Large intestine (tissue), 3 donors: Measurements from ENCODE around the gene MTA1. TPM values are rescaled to one million over a fixed set of nuclear protein-coding genes. Genes with fewer than 3 reads are reported as not detected.
A peak's percentile ranks its signal among the peaks of the same experiment; 100 is the strongest.

Source experiments
- DNase-seq, 2 donors: peaks; one replicate each; pipeline versions ENCODE4 v3.0.0 to v3.0.0-alpha.2; 2013
- H3K27ac ChIP-seq: one replicate; pipeline ENCODE4 v1.5.1; 2013; ENCODE audit warnings: low read length
- H3K27me3 ChIP-seq: 2 replicates; pipeline ENCODE4 v1.6.1; 2013; ENCODE audit warnings: low read length; ENCODE audit not compliant: control insufficient read depth, insufficient read depth
- H3K36me3 ChIP-seq: 2 replicates; pipeline ENCODE4 v1.6.1; 2013; ENCODE audit warnings: low read length; ENCODE audit not compliant: control insufficient read depth, insufficient read depth
- H3K4me1 ChIP-seq: one replicate; pipeline ENCODE4 v1.6.1; 2013; ENCODE audit warnings: low read length; ENCODE audit not compliant: control insufficient read depth, insufficient read depth
- H3K4me3 ChIP-seq: one replicate; pipeline ENCODE4 v1.5.1; 2013; ENCODE audit warnings: low read length
- H3K9me3 ChIP-seq: one replicate; pipeline ENCODE4 v1.6.1; 2013; ENCODE audit warnings: mild to moderate bottlenecking, low read depth, low read length, moderate library complexity; ENCODE audit not compliant: control insufficient read depth
- WGBS: methylation state at CpG from one replicate; pipeline ENCODE4 v1.1.5; 2013; ENCODE audit warnings: low lambda C conversion rate; ENCODE audit not compliant: insufficient coverage; 5-methylcytosine and 5-hydroxymethylcytosine counted together
- polyA plus RNA-seq: library from polyadenylated mRNA; unstranded; fragments of 120-200 nt; gene quantifications from one replicate; pipeline ENCODE4 v1.2.1, GENCODE V29; 2013

Gene MTA1
- polyA plus RNA-seq, 1 donor, result 109 TPM

GRCh38 chr14:105410642-105411016 lies 9.0 kb upstream of the MTA1 start:
- H3K27me3 ChIP-seq, result peaks cover 34% of the 10 kb centered on the region
- H3K27ac ChIP-seq, result no peak overlapping the region
- H3K9me3 ChIP-seq, result no peaks in the 10 kb centered on the region
- DNase-seq, result no peak
- no peak overlapping the region for H3K4me3 ChIP-seq
- WGBS, result no CpG with 5 or more reads among the region's 5 CpGs
- H3K4me1 ChIP-seq, result peaks cover 7% of the 10 kb centered on the region
- no peaks in the 10 kb centered on the region for H3K36me3 ChIP-seq

GRCh38 chr14:105411017-105411941 lies 8.3 kb upstream of the MTA1 start:
- H3K27ac ChIP-seq, result no peak overlapping the region
- DNase-seq, result peak in 1 of 2 donors; percentile 53
- peaks cover 34% of the 10 kb centered on the region for H3K27me3 ChIP-seq
- no CpG with 5 or more reads among the region's 86 CpGs for WGBS
- H3K36me3 ChIP-seq, result no peaks in the 10 kb centered on the region
- H3K4me3 ChIP-seq, result no peak overlapping the region
- peaks cover 7% of the 10 kb centered on the region for H3K4me1 ChIP-seq
- H3K9me3 ChIP-seq, result no peaks in the 10 kb centered on the region

- no CpG with 5 or more reads among the region's 17 CpGs for WGBS
- no peak for DNase-seq
- H3K36me3 ChIP-seq, result no peaks in the 10 kb centered on the region
- peaks cover 7% of the 10 kb centered on the region for H3K4me1 ChIP-seq
- H3K27me3 ChIP-seq, result peaks cover 34% of the 10 kb centered on the region
- H3K27ac ChIP-seq, result no peak overlapping the region
- H3K9me3 ChIP-seq, result no peaks in the 10 kb centered on the region
- no peak overlapping the region for H3K4me3 ChIP-seq
Observed at GRCh38 chr14:105411985-105412770, 7.4 kb upstream of the MTA1 start.

- Histone ChIP-seq H3K9me3 (no peaks in the 10 kb centered on the region), H3K27me3 (peaks cover 34% of the 10 kb centered on the region), H3K36me3 (no peaks in the 10 kb centered on the region), H3K27ac (no peak overlapping the region), H3K4me3 (no peak overlapping the region), H3K4me1 (peaks cover 12% of the 10 kb centered on the region)
- no CpG with 5 or more reads among the region's 8 CpGs for WGBS
- DNase-seq, result no peak
Observed at GRCh38 chr14:105412771-105413543, 6.7 kb upstream of the MTA1 start.

DNA sequence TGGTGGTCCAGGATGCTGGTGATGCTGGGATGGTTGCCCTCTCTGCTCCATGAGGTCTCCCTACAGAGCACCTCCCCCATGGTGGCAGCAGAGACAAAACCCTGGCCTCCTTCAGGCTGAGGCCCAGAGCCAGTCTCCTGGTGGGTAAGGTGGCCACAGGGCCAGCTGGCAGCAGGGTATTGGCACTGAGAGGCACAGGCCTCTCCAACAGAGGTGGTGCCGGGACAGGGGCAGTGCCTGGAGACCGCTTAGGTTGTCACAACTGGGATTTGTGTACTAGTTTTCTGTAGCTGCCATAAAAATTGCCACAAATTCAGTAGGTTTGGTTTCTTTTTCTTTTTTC lies 6.1 kb upstream of the MTA1 start:
- Histone ChIP-seq H3K36me3 (no peaks in the 10 kb centered on the region), H3K4me3 (no peak overlapping the region), H3K4me1 (peaks cover 17% of the 10 kb centered on the region), H3K9me3 (no peaks in the 10 kb centered on the region), H3K27me3 (peaks cover 34% of the 10 kb centered on the region), H3K27ac (no peak overlapping the region)
- no CpG with 5 or more reads among the region's 2 CpGs for WGBS
- DNase-seq, result no peak

DNA sequence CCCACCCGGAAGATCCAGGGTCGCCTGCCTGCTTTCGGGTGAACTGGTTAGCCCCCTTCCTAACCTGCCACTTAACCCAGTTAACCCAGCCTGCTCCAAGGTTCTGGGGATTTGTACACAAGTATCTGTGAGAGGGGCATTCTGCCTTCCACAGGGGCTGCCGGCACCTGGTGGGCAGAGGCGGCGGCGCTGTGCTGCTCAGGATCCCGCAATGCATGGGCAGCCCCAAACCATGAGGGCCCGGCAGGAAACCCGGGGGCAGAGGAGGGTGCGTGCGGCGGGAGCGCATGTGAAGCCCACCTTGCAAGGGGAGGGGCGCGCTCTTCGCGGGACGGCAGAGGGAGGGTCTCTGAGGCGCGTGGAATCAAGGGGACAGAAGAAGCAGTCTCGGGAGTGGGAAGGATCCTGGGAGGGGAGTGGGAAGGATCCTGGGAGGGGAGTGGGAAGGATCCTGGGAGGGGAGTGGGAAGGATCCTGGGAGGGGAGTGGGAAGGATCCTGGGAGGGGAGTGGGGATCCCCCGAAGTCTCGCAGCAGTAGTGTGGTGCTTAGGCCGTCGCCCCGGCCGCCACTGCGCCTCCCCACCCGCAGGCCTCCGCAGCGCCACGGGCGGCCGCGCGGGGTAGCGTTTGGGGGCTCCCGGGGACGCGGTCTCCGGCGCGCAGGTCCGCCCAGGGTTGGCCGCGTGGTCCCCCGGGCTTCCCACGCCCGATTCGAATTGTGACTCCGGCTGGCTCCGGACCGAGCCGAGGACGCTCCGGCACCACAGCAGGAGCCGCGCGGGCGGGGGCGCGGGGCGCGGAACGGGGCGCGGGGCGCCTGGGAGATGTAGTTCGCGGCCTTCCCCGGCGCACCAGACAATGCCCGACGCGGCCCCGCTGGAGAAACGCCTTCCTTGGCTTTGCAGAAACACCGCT lies 4.9 kb upstream of the MTA1 start:
- Histone ChIP-seq H3K4me1 (peaks cover 27% of the 10 kb centered on the region), H3K4me3 (peak overlapping the region; percentile 31), H3K36me3 (no peaks in the 10 kb centered on the region), H3K9me3 (no peaks in the 10 kb centered on the region), H3K27me3 (peaks cover 34% of the 10 kb centered on the region), H3K27ac (no peak overlapping the region)
- WGBS, result no CpG with 5 or more reads among the region's 79 CpGs
- peak; percentile 57 to 76 for DNase-seq

DNA sequence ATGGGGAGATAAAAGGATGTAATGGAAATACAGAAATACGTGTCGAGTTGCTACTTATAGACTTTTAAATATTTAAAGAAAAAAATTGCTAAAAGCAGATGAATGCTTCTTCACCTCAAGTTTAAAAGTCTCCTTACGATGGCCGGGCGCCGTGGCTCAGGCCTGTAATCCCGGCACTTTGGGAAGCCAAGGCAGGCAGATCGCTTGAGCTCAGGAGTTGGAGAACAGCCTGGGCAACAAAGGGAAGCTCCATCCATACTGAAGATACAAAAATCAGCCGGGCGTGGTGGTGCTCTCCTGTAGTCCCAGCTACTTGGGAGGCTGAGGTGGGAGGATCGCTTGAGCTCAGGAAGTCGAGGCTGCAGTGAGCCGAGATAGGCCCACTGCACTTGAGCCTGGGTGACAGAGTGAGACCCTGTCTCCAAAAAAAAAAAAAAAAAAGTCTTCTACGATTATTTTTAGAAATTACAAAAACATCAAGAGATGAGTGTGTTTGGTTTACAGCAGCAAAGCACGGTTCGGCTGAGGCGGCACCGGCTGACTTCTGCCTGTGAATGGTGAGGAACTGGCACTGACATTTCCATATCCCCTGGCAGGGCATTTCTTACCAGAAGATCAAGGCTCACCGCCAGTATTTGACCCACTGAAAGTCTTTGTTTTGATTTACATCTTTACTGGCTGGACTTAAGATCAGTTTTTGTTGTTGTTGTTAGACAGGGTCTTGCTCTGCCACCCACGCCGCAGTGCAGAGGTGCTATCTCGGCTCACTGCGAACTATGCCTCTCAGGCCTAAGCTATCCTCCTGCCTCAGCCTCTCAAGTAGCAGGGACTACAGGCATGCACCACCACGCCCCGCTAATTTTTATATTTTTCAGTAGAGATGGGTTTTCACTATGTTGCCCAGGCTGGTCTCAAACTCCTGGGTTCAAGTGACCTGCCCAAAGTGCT lies 3.9 kb upstream of the MTA1 start:
- Histone ChIP-seq H3K9me3 (no peaks in the 10 kb centered on the region), H3K27ac (no peak overlapping the region), H3K4me1 (peaks cover 27% of the 10 kb centered on the region), H3K4me3 (no peak overlapping the region), H3K36me3 (no peaks in the 10 kb centered on the region), H3K27me3 (peaks cover 28% of the 10 kb centered on the region)
- WGBS, result no CpG with 5 or more reads among the region's 25 CpGs
- DNase-seq, result no peak

DNA sequence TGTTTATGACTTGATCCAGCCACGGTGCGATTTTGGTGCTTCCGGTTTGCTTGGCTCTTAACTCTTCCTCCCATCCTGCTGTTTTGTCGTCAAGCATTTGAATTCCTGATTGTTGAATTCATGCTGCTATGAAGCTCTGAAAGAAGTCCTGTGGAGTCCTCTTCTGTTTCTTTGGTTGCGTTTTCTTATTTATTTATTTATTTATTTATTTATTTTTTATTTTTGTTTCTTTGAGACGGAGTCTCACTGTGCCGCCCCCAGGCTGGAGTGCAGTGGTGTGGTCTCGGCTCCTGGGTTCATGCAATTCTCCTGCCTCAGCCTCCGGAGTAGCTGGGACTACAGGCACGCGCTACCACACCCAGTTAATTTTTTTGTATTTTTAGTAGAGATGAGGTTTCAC lies 3.0 kb upstream of the MTA1 start:
- no peak for DNase-seq
- H3K27ac ChIP-seq, result no peak overlapping the region
- H3K4me1 ChIP-seq, result peaks cover 28% of the 10 kb centered on the region
- no peaks in the 10 kb centered on the region for H3K36me3 ChIP-seq
- H3K4me3 ChIP-seq, result no peak overlapping the region
- peaks cover 21% of the 10 kb centered on the region for H3K27me3 ChIP-seq
- 93% methylated on average over 5 of the region's 11 CpGs for WGBS
- no peaks in the 10 kb centered on the region for H3K9me3 ChIP-seq

DNA sequence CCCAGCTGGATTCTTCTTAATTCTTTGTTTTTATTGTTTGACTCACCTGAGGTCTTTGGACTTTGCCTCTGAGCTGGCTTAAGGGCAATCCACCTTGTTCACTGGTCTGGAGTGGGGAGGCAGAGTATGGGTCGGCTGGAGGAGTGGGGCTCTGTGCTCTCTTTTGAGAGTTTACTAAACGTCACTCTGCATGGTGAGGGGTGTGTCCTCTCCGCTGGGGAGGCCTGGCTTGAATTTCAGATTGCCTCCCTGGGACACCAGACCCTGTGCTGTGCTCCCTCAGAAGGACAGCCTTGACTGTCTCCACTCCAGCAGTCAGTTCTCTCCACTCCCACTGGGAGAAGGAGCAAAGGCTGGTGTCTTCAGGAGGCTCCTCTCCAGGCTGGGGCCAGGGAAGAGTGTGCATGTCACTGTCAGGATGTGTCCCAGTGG lies 1.9 kb upstream of the MTA1 start:
- WGBS, result no CpG with 5 or more reads among the region's 3 CpGs
- H3K4me3 ChIP-seq, result no peak overlapping the region
- peak; percentile 50 to 75 for DNase-seq
- H3K36me3 ChIP-seq, result peaks cover 2% of the 10 kb centered on the region
- peaks cover 26% of the 10 kb centered on the region for H3K4me1 ChIP-seq
- peak overlapping the region; percentile 44 for H3K27ac ChIP-seq
- H3K9me3 ChIP-seq, result no peaks in the 10 kb centered on the region
- peaks cover 13% of the 10 kb centered on the region for H3K27me3 ChIP-seq
